Keratinocyte (primary cell): Measurements from ENCODE around the gene GOT1. TPM values are rescaled to one million over a fixed set of nuclear protein-coding genes. Genes with fewer than 3 reads are reported as not detected.

ENCODE experiments used
- DNase-seq: peaks from one replicate; pipeline ENCODE4 v3.0.0-alpha.2; 2011; ENCODE audit warnings: low read depth, missing footprints, low spot score
- FAIRE-seq: peaks from 2 replicates; lab custom pipeline; 2011; peaks lifted over from hg19 to GRCh38; lab: Jason Lieb, UNC
- H2AFZ ChIP-seq: 2 replicates; pipeline ENCODE4 v1.6.0; 2012; ENCODE audit warnings: low read length, control low read depth, inconsistent platforms; ENCODE audit not compliant: control insufficient read depth
- H3K27ac ChIP-seq: 2 replicates; pipeline ENCODE4 v1.5.1; 2011; ENCODE audit warnings: low read length; ENCODE audit not compliant: control insufficient read depth, insufficient read depth
- H3K27me3 ChIP-seq: 3 replicates; pipeline ENCODE4 v1.6.0; 2011; ENCODE audit warnings: low read length; ENCODE audit not compliant: control insufficient read depth, insufficient read depth; ENCODE audit errors: extremely low read depth
- H3K36me3 ChIP-seq, 2 experiments: 2 replicates in 1 of 2; 3 replicates in 1 of 2; pipeline ENCODE4 v1.5.1; 2011; ENCODE audit warnings: low read length in 2 of 2, mild to moderate bottlenecking in 1 of 2; ENCODE audit not compliant: control insufficient read depth in 2 of 2, insufficient read depth in 2 of 2; ENCODE audit errors: extremely low read depth in 1 of 2
- H3K4me1 ChIP-seq: 3 replicates; pipeline ENCODE4 v1.5.1; 2011; ENCODE audit warnings: low read length; ENCODE audit not compliant: control insufficient read depth, insufficient read depth; ENCODE audit errors: extremely low read depth
- H3K4me2 ChIP-seq: 3 replicates; pipeline ENCODE4 v1.6.0; 2011; ENCODE audit warnings: low read depth, low read length; ENCODE audit not compliant: control insufficient read depth, insufficient read depth; ENCODE audit errors: extremely low read depth
- H3K4me3 ChIP-seq, 3 experiments: fragments of 200-600 bp in 1 of 3; sonication (generic) in 1 of 3; 2 replicates in 2 of 3; 3 replicates in 1 of 3; pipeline ENCODE4 v1.5.1; 2011 to 2016; ENCODE audit warnings: low read length in 3 of 3, mild to moderate bottlenecking in 3 of 3, control low read depth in 2 of 3, inconsistent platforms in 1 of 3, low read depth in 1 of 3, mixed read lengths in 1 of 3, mixed run types in 1 of 3, moderate library complexity in 1 of 3; ENCODE audit not compliant: control insufficient read depth in 2 of 3, insufficient read depth in 2 of 3; ENCODE audit errors: extremely low read depth in 1 of 3
- H3K79me2 ChIP-seq: 2 replicates; pipeline ENCODE4 v1.6.0; 2012; ENCODE audit warnings: low read length; ENCODE audit not compliant: control insufficient read depth, insufficient read depth
- H3K9ac ChIP-seq: 3 replicates; pipeline ENCODE4 v1.6.0; 2011; ENCODE audit warnings: low read length; ENCODE audit not compliant: control insufficient read depth, insufficient read depth; ENCODE audit errors: extremely low read depth
- H3K9me1 ChIP-seq: 3 replicates; pipeline ENCODE4 v1.6.0; 2011; ENCODE audit warnings: low read length; ENCODE audit not compliant: control insufficient read depth, insufficient read depth; ENCODE audit errors: extremely low read depth
- H3K9me3 ChIP-seq: 2 replicates; pipeline ENCODE4 v1.5.1; 2012; ENCODE audit warnings: low read depth, low read length; ENCODE audit not compliant: control insufficient read depth
- H4K20me1 ChIP-seq: 3 replicates; pipeline ENCODE4 v1.6.0; 2011; ENCODE audit warnings: low read length; ENCODE audit not compliant: control insufficient read depth, insufficient read depth; ENCODE audit errors: extremely low read depth
- CTCF ChIP-seq, 3 experiments: IDR thresholded peaks in 1 of 3; conservative IDR thresholded peaks in 1 of 3; optimal IDR thresholded peaks in 1 of 3; 2 replicates in 2 of 3; 3 replicates in 1 of 3; pipeline versions ENCODE3 to v1.5.1; 2011; ENCODE audit warnings: low read length in 3 of 3, mild to moderate bottlenecking in 3 of 3, moderate library complexity in 2 of 3, control low read depth in 1 of 3, inconsistent platforms in 1 of 3; ENCODE audit not compliant: insufficient read depth in 2 of 3; ENCODE audit errors: extremely low read depth in 1 of 3
- EZH2 ChIP-seq: IDR thresholded peaks from one replicate; pipeline ENCODE4 v1.6.1; 2012; ENCODE audit warnings: inconsistent platforms, mild to moderate bottlenecking, low read length, moderate library complexity
- dilution Hi-C: fragments of 300-500 bp; cut with MboI; formaldehyde crosslinking; loops from one replicate; pipeline ENCODE4 v1.7.0; 2020; ENCODE audit warnings: low sequenced_read_pairs; ENCODE audit not compliant: extremely low pct_ligation_motif_present
- polyA plus RNA-seq, 5 experiments: library from polyadenylated mRNA; depleted of rRNA in 3 of 5; stranded (reverse) in 3 of 5; stranded (forward) in 1 of 5; unstranded in 1 of 5; fragments of >200 nt; gene quantifications; 1 replicate in 1 of 5; 2 replicates in 3 of 5; 3 replicates in 1 of 5; pipeline versions ENCODE4 v1.2.1 to v1.2.3, GENCODE V29; 2011 to 2012; ENCODE audit warnings: missing spikeins in 2 of 5, low read depth in 1 of 5, low replicate concordance in 1 of 5

The GOT1 gene
- polyA plus RNA-seq, 1 donor (not counting 4 experiments of a cell fraction or from before 2014, with no cell fraction given), result 33.3 TPM

GRCh38 chr10:99395750-99396445 is 34.5 kb downstream of the GOT1 start:
- Histone ChIP-seq H3K9me3 (no peaks in the 10 kb centered on the region), H3K4me1 (peaks cover 60% of the 10 kb centered on the region), H3K9ac (peak overlapping the region; percentile 9), H3K4me3 (peak overlapping the region in 1 of 3 experiments; percentile 30), H3K79me2 (no peaks in the 10 kb centered on the region), H3K4me2 (peak overlapping the region; percentile 61), H3K9me1 (peaks cover 2% of the 10 kb centered on the region), H2AFZ (no peak overlapping the region), H3K27me3 (no peaks in the 10 kb centered on the region), H4K20me1 (peaks cover 3% of the 10 kb centered on the region), H3K27ac (peak overlapping the region; percentile 58), H3K36me3 (peaks cover 7 to 8% of the 10 kb centered on the region in 2 experiments)
- FAIRE-seq (peak; percentile 97), DNase-seq (peak; percentile 45)
- no peak for TF ChIP-seq CTCF (optimal IDR thresholded peaks at IDR 0.05 in 1 of 3, IDR thresholded peaks at IDR 0.05 in 1 of 3, conservative IDR thresholded peaks at IDR 0.05 in 1 of 3; ENCODE audit: extremely low read depth in 1 of 3, insufficient read depth in 2 of 3, low read length in 3 of 3)
- TF ChIP-seq EZH2, result no peak
- dilution Hi-C loops, result no loop called here

GRCh38 chr10:99394761-99395386 is 35.5 kb downstream of the GOT1 start:
- peak overlapping the region; percentile 58 for H3K27ac ChIP-seq
- H3K9ac ChIP-seq, result peak overlapping the region; percentile 20
- no peak overlapping the region for H2AFZ ChIP-seq
- FAIRE-seq (peak; percentile 74), DNase-seq (no peak)
- no peaks in the 10 kb centered on the region for H3K79me2 ChIP-seq
- H3K36me3 ChIP-seq, result peaks cover 7 to 8% of the 10 kb centered on the region in 2 experiments
- peak overlapping the region; percentile 61 for H3K4me2 ChIP-seq
- no peaks in the 10 kb centered on the region for H3K27me3 ChIP-seq
- H4K20me1 ChIP-seq, result peaks cover 3% of the 10 kb centered on the region
- dilution Hi-C loops, result no loop called here
- peak overlapping the region in 1 of 3 experiments; percentile 5 for H3K4me3 ChIP-seq
- peaks cover 2% of the 10 kb centered on the region for H3K9me1 ChIP-seq
- peaks cover 60% of the 10 kb centered on the region for H3K4me1 ChIP-seq
- TF ChIP-seq EZH2, result no peak
- no peak for TF ChIP-seq CTCF (optimal IDR thresholded peaks at IDR 0.05 in 1 of 3, IDR thresholded peaks at IDR 0.05 in 1 of 3, conservative IDR thresholded peaks at IDR 0.05 in 1 of 3; ENCODE audit: extremely low read depth in 1 of 3, insufficient read depth in 2 of 3, low read length in 3 of 3)
- no peaks in the 10 kb centered on the region for H3K9me3 ChIP-seq
